GM19463 (cell line): Measurements from ENCODE around the gene HAUS7.

Experiments used
- ATAC-seq: cut with Tn5 transposase; IDR thresholded peaks from one replicate; pipeline ENCODE4 v1.9.1; 2021; ENCODE audit warnings: mild to moderate bottlenecking, moderate library complexity; ENCODE audit not compliant: unreplicated experiment

HAUS7 gene

GRCh38 chrX:153441981-153442380 is 28.4 kb downstream of the HAUS7 start:
- ATAC-seq: no peak

- no peak for ATAC-seq
Measured at GRCh38 chrX:153441296-153441695, 29.1 kb downstream of the HAUS7 start.

- no peak for ATAC-seq
Measured at GRCh38 chrX:153440556-153441135, 29.7 kb downstream of the HAUS7 start.

GRCh38 chrX:153439977-153440376 is 30.4 kb downstream of the HAUS7 start:
- no peak for ATAC-seq

GRCh38 chrX:153438532-153438931 is 31.8 kb downstream of the HAUS7 start:
- no peak for ATAC-seq

GRCh38 chrX:153435845-153436244 is 34.5 kb downstream of the HAUS7 start:
- no peak for ATAC-seq

- ATAC-seq: no peak
Measured at GRCh38 chrX:153434801-153435200, 35.6 kb downstream of the HAUS7 start.

GRCh38 chrX:153433781-153434285 is 36.5 kb downstream of the HAUS7 start:
- ATAC-seq: no peak

- no peak for ATAC-seq
Measured at GRCh38 chrX:153433161-153433680, 37.2 kb downstream of the HAUS7 start.

GRCh38 chrX:153430796-153431195 is 39.6 kb downstream of the HAUS7 start:
- ATAC-seq: no peak

- ATAC-seq: no peak
Measured at GRCh38 chrX:153426204-153426603, 44.2 kb downstream of the HAUS7 start.

- ATAC-seq: no peak
Measured at GRCh38 chrX:153423652-153424051, 46.7 kb downstream of the HAUS7 start.

- ATAC-seq: no peak
Measured at GRCh38 chrX:153421856-153422255, 48.5 kb downstream of the HAUS7 start.

- no peak for ATAC-seq
Measured at GRCh38 chrX:153420851-153421599, 49.4 kb downstream of the HAUS7 start.

GRCh38 chrX:153417637-153418036 is 52.7 kb downstream of the HAUS7 start:
- ATAC-seq: no peak

- ATAC-seq: no peak
Measured at GRCh38 chrX:153416781-153417450, 53.5 kb downstream of the HAUS7 start.

- no peak for ATAC-seq
Measured at GRCh38 chrX:153414856-153415510, 55.4 kb downstream of the HAUS7 start.

- ATAC-seq: no peak
Measured at GRCh38 chrX:153413731-153414130, 56.6 kb downstream of the HAUS7 start.

- ATAC-seq: no peak
Measured at GRCh38 chrX:153412746-153413720, 57.3 kb downstream of the HAUS7 start.

GRCh38 chrX:153411988-153412574 is 58.3 kb downstream of the HAUS7 start:
- ATAC-seq: no peak
